HG03159 (cell line): ENCODE results near the gene MAB21L4.

Source experiments
- ATAC-seq: cut with Tn5 transposase; IDR thresholded peaks from one replicate; pipeline ENCODE4 v1.9.1; 2021; ENCODE audit warnings: mild to moderate bottlenecking, moderate library complexity; ENCODE audit not compliant: unreplicated experiment

MAB21L4 gene

GRCh38 chr2:240913810-240914644, 18.1 kb upstream of the MAB21L4 start:
- ATAC-seq, result no peak

- no peak for ATAC-seq
Observed at GRCh38 chr2:240912878-240913809, 17.2 kb upstream of the MAB21L4 start.

GRCh38 chr2:240911641-240912265, 15.8 kb upstream of the MAB21L4 start:
- ATAC-seq, result no peak

GRCh38 chr2:240909216-240909974, 13.4 kb upstream of the MAB21L4 start:
- ATAC-seq, result no peak

DNA sequence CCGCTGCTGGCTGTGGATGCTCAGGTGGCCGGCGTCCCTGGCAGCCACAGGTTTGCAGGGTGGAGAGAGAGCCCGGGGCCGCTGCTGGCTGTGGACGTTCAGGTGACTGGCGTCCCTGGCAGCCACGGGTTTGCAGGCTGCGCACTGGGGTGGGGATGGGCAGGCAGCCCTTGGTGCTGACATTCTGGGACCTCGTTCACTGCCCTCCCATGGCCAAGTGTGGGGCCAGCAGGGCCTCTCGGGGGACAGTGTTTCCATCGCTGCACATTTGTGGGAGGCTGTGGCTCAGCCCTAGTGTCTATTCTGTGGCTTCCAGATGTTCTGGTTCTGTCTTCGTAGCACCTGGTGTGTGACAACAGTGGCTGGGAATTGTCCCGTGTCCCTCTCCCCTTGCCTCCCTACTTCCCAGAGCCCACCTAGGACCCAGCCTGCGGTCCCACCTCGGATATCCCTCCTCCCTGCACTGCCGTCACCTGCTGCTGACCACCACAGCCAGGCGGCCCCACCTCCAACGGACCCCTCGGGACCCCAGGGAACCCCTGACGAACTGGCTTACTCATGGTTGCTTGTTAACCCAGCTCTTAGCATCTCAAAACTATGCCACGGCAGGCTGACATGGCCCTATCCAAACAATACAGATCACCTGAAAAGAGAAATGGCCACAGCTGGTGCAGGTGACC, 11.1 kb upstream of the MAB21L4 start:
- no peak for ATAC-seq

DNA sequence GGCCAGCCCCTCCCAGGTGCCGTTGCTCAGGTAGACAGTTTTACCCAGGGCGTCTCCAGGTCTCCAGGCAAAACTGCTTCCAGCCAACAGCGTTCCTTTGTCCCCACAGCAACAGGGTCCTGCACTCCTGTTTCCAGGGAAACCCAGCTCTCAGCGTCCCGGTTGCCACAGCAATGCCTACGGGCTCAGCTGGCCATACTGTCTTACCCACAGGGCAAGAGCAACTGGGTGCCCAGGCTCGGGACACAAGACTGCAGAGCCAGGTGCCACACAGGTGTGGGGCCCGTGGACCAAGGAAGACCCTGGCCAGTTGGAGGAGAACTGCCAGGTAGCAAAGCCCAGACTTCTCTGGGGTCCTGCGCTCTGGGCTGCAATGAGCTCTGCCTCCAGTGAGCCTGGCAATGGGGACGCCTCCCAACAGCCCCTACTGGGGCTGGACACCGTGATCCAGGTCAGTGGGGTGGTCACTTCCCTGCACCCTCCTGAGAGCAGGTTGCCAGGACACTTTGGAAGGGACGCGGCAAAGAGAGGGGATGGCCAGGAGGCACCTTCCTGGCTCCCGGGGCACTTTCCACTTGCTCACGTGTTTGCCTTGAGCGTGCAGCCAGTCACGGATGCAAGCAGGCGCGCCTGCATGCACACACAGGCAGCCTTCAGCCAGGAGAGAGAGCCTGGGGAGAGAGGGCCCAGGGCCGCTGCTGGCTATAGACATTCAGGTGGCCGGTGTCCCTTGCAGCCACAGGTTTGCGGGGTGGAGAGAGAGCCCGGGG, 10.4 kb upstream of the MAB21L4 start, which contains the start of gene CROCC2:
Gene CROCC2 (plus strand): TSS at position 196 of the 770 bp plus-strand sequence. CDS start 178 bp downstream, at position 374.
- ATAC-seq, result no peak

- no peak for ATAC-seq
Observed at GRCh38 chr2:240905176-240905781, 9.3 kb upstream of the MAB21L4 start.

GRCh38 chr2:240904216-240905175, 8.5 kb upstream of the MAB21L4 start:
- ATAC-seq, result no peak

DNA sequence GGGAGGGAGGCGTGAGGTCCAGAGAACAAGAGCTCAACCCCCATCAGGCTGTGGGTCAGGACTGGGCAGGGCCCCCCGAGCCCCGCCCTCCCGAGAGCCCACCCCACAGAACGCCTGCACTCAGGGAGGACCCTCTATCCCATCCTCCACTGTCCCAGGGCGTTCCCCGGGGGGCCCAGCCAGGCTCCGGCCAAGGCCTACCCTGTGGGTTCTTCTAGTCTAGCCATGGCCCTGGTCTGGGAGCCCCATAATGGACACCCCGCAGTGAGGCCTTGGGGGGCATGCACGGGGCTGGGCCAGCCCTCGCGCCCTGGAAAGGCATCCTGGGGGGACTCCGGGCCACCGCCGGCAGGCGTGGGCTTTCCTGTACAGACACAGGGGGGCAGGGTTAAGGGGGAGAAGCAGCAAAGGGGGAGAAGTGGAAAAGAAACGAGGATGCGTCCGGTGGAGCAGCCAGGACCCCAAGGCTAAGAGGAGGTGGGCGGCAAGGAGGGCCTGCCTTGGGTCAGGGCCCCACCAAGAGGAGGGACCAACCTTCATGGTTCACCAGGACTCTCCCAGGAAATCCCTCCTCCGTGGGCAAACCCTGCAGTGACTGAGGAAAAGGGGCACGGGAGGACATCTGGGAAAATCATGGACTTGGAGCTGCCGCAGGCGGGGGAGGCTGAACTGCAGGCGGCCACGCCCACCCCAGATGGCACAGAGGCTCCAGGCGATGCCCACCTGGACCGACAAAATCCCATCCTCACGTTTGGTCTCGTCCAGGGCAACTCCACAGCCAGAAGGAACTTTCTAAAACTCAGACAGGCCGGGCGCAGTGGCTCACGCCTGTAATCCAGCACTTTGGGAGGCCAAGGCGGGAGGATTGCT, 7.5 kb upstream of the MAB21L4 start:
- ATAC-seq, result no peak

DNA sequence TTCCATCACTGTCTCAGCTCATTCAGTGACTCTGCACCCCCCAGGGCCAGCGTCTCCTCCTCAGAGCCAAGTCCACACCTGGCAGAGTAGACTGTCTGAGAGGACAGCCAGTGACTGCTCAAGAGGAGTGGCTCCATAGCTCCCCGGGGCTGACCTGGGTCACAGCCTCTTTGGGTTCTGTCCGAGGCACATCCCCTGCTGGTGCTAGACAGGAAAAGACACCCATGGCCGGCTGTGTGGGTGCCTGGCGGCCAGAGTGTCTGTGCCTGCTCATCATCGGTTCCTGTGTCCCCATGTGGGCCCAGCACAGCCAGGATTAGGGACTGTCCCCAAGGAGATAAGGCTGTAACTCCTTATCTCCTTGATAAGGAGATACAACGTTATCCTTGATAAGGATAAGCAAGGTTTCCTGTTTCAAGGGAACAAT, 6.7 kb upstream of the MAB21L4 start:
- ATAC-seq, result no peak

DNA sequence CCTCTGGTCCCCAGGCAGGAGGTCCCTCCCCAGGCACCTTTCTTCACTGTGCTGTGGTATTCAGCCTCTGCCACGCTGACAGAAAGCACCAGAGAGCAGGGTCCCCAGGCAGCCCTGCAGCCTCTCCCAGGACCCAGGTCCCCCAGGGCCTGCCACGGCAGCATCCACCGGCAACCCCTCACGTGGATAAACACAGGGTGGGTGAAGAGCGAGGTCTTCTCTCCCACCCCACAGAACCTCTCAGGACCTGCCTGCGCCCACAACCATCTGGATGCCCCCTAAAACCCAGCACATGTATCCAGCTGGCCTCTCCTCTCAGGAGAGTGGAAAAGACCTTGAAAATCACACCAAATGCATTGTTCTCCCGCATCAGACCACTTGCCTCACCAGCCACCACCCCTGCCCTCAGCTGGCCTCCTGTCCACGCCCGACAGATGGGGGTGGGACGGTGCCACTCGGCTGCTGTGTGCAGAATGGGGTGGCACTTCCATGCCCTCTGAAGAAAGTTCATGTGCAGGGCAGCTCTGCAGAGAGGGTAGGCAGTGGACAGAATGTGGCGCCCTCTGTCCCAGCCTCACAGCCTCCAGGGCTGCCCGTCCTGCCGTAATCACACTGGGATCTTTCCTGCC, 6.1 kb upstream of the MAB21L4 start:
- ATAC-seq, result no peak

DNA sequence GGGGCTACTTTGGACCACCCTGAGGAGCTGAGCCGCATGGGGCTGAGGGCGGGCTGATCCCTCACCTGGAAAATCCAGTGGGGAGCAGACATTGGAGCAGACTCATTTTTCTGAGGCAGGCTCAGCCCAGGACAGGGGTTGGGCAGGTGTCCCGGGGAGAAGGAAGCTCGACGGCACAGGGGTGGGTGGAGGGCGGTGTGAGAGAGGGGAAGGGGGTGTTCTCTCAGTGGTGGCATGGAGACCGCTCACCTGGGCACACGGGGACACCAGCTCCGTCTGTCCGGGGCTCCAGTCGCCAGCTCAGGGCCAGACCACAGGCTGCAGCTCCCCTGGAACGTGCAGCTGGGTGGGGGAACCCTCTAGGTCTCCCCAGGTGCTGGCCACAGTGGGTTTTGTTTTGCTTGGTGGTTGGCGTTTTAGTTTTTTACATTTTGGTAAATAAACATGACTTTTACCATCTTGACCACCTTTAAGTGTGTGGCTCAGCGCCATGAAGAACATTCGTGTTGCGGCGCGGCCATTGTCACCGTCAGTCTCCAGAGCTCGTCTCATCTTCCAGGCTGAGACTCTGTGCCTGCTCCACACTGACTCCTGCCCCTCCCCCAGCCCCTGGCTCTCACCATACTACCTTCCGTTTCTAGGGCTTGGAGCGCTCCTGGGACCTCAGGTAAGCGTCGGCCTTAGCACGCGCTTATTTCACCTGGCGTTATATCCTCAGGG, 4.3 kb upstream of the MAB21L4 start:
- no peak for ATAC-seq

- no peak for ATAC-seq
Observed at GRCh38 chr2:240899468-240899865, 3.5 kb upstream of the MAB21L4 start.

DNA sequence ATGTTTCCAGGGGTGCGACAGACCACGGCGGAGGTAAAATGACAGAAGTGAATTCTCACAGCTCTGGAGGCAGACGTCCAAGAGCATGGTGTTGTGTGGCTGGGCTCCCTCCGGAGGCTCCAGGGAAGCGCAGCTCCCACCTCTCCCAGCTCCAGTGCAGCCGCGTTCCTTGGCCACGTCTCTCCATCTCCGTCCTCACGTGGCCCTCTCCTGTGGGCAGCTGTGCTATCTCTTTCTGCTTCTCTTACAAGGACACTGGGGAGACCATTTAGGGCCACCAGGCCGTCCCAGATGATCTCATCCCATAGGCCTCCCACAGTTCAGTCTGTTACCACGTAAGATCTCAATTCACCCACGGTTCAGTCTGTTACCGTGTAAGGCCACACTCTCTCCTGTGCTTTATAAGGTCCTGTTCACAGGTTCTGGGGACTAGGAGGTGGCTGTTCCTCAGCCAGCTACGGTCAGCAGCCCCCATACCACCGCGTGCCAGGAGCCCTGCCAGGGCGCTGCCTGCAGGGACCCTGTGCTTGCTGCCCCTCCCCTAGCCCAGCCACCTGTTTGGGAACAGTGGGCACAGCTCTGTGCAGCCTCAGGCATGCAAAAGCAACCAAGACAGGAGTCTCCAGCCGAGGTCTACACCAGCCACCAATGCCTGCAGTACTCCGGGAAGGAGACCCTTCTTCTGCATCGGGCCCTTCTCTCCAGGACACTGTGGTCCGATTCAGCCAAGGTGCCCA, 2.9 kb upstream of the MAB21L4 start:
- ATAC-seq, result no peak
